ENCODE measurements around the gene CNKSR2. TPM values are rescaled to one million over a fixed set of nuclear protein-coding genes. Genes with fewer than 3 reads are reported as not detected.

Gene CNKSR2
- total RNA-seq, 1 experiment from 2014 or later = 11.3 TPM

- CTCF ChIA-PET = no interaction called here
- H3K9me3 Mint-ChIP-seq = no peaks in the 10 kb centered on the region
Observed at GRCh38 chrX:21382715-21383114, 8.5 kb downstream of the CNKSR2 start.

GRCh38 chrX:21383546-21383945 lies 9.3 kb downstream of the CNKSR2 start:
- no peak for ATAC-seq
- ChIA-PET CTCF (interaction anchor here (0.6 kb wide), 1 partner anchor 853 kb away, joined by 3 read pairs; no protein-coding TSS in a partner anchor), POLR2A (no interaction called here)
- H3K4me3 Mint-ChIP-seq = no peak overlapping the region
- H3K27ac Mint-ChIP-seq = no peak overlapping the region
- H3K36me3 Mint-ChIP-seq = peaks cover 4% of the 10 kb centered on the region
- DNase-seq (ENCODE audit: low spot score) = no peak
- H3K9me3 Mint-ChIP-seq = 0 out of 2 replicates have a peak, but pooled peaks cover 5% of the 10 kb centered on the region
- H3K4me1 Mint-ChIP-seq = peaks cover 32% of the 10 kb centered on the region
- H3K27me3 Mint-ChIP-seq (ENCODE audit: low read depth) = no peaks in the 10 kb centered on the region
- TF ChIP-seq, protein P1, sequence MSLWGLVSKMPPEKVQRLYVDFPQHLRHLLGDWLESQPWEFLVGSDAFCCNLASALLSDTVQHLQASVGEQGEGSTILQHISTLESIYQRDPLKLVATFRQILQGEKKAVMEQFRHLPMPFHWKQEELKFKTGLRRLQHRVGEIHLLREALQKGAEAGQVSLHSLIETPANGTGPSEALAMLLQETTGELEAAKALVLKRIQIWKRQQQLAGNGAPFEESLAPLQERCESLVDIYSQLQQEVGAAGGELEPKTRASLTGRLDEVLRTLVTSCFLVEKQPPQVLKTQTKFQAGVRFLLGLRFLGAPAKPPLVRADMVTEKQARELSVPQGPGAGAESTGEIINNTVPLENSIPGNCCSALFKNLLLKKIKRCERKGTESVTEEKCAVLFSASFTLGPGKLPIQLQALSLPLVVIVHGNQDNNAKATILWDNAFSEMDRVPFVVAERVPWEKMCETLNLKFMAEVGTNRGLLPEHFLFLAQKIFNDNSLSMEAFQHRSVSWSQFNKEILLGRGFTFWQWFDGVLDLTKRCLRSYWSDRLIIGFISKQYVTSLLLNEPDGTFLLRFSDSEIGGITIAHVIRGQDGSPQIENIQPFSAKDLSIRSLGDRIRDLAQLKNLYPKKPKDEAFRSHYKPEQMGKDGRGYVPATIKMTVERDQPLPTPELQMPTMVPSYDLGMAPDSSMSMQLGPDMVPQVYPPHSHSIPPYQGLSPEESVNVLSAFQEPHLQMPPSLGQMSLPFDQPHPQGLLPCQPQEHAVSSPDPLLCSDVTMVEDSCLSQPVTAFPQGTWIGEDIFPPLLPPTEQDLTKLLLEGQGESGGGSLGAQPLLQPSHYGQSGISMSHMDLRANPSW (CRISPR knock-in tag; conservative IDR thresholded peaks at IDR 0.05; ENCODE audit: low read depth) = no peak
- TF ChIP-seq SMAD3 (CRISPR knock-in tag; IDR thresholded peaks at IDR 0.05; ENCODE audit: borderline replicate concordance) (no peak), USF2 (CRISPR knock-in tag; IDR thresholded peaks at IDR 0.05) (no peak), OVOL2 (CRISPR knock-in tag; IDR thresholded peaks at IDR 0.05; ENCODE audit: borderline replicate concordance) (no peak), ETV6 (CRISPR knock-in tag; IDR thresholded peaks at IDR 0.05) (no peak), ZNF263 (CRISPR knock-in tag; IDR thresholded peaks at IDR 0.05; ENCODE audit: low read depth) (no peak), SOX15 (CRISPR knock-in tag; IDR thresholded peaks at IDR 0.05) (no peak), RELA (CRISPR knock-in tag; IDR thresholded peaks at IDR 0.05; ENCODE audit: borderline replicate concordance) (no peak), TEAD4 (CRISPR knock-in tag; IDR thresholded peaks at IDR 0.05) (no peak), MXD4 (CRISPR knock-in tag; IDR thresholded peaks at IDR 0.05; ENCODE audit: borderline replicate concordance) (no peak), ZNF138 (CRISPR knock-in tag; conservative IDR thresholded peaks at IDR 0.05) (no peak)
- TF ChIP-seq, protein P2, sequence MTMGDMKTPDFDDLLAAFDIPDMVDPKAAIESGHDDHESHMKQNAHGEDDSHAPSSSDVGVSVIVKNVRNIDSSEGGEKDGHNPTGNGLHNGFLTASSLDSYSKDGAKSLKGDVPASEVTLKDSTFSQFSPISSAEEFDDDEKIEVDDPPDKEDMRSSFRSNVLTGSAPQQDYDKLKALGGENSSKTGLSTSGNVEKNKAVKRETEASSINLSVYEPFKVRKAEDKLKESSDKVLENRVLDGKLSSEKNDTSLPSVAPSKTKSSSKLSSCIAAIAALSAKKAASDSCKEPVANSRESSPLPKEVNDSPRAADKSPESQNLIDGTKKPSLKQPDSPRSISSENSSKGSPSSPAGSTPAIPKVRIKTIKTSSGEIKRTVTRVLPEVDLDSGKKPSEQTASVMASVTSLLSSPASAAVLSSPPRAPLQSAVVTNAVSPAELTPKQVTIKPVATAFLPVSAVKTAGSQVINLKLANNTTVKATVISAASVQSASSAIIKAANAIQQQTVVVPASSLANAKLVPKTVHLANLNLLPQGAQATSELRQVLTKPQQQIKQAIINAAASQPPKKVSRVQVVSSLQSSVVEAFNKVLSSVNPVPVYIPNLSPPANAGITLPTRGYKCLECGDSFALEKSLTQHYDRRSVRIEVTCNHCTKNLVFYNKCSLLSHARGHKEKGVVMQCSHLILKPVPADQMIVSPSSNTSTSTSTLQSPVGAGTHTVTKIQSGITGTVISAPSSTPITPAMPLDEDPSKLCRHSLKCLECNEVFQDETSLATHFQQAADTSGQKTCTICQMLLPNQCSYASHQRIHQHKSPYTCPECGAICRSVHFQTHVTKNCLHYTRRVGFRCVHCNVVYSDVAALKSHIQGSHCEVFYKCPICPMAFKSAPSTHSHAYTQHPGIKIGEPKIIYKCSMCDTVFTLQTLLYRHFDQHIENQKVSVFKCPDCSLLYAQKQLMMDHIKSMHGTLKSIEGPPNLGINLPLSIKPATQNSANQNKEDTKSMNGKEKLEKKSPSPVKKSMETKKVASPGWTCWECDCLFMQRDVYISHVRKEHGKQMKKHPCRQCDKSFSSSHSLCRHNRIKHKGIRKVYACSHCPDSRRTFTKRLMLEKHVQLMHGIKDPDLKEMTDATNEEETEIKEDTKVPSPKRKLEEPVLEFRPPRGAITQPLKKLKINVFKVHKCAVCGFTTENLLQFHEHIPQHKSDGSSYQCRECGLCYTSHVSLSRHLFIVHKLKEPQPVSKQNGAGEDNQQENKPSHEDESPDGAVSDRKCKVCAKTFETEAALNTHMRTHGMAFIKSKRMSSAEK (CRISPR knock-in tag; IDR thresholded peaks at IDR 0.05; ENCODE audit: borderline replicate concordance) = no peak

More at GRCh38 chrX:21382715-21383114, 8.5 kb downstream of the CNKSR2 start:
- H3K36me3 Mint-ChIP-seq = no peaks in the 10 kb centered on the region
- H3K27ac Mint-ChIP-seq = no peak overlapping the region
- ATAC-seq = no peak
- no peak overlapping the region for H3K4me3 Mint-ChIP-seq
- H3K27me3 Mint-ChIP-seq (ENCODE audit: low read depth) = no peaks in the 10 kb centered on the region
- POLR2A ChIA-PET = no interaction called here
- no peak for DNase-seq (ENCODE audit: low spot score)
- H3K4me1 Mint-ChIP-seq = peaks cover 32% of the 10 kb centered on the region
- no peak for TF ChIP-seq ZNF232 (CRISPR knock-in tag; IDR thresholded peaks at IDR 0.05)
- TF ChIP-seq NR1H2 (CRISPR knock-in tag; IDR thresholded peaks at IDR 0.05) = no peak
- no peak for TF ChIP-seq MLX (CRISPR knock-in tag; IDR thresholded peaks at IDR 0.05)
- no peak for TF ChIP-seq TP53 (CRISPR knock-in tag; IDR thresholded peaks at IDR 0.05)
- no peak for TF ChIP-seq ZBTB21 (CRISPR knock-in tag; IDR thresholded peaks at IDR 0.05; ENCODE audit: borderline replicate concordance)
- no peak for TF ChIP-seq ARID4B (CRISPR knock-in tag; IDR thresholded peaks at IDR 0.05; ENCODE audit: borderline replicate concordance)
- no peak for TF ChIP-seq ZNF138 (CRISPR knock-in tag; conservative IDR thresholded peaks at IDR 0.05)
- no peak for TF ChIP-seq NFE2L1 (CRISPR knock-in tag; IDR thresholded peaks at IDR 0.05)
- no peak for TF ChIP-seq ATF1 (CRISPR knock-in tag; IDR thresholded peaks at IDR 0.05)
- no peak for TF ChIP-seq FOXP1 (CRISPR knock-in tag; IDR thresholded peaks at IDR 0.05; ENCODE audit: borderline replicate concordance)
- no peak for TF ChIP-seq ZNF317 (CRISPR knock-in tag; IDR thresholded peaks at IDR 0.05; ENCODE audit: borderline replicate concordance, low read depth)

Data from WTC11 (cell line).